NCI-H2227 (cell line): Measurements from ENCODE around the gene IGSF22.
"Not testable (repeated sequence)": the region's sequence is repeated elsewhere in the genome, so short reads cannot be mapped to it uniquely, and the experiment has no call there.

Experiments
- DNase-seq: peaks from one replicate; lab custom pipeline; 2025; ENCODE audit not compliant: unreplicated experiment; lab: John Stamatoyannopoulos, UW

IGSF22 gene

GRCh38 chr11:18692941-18693760, 32.8 kb downstream of the IGSF22 start:
- DNase-seq: no peak

DNA sequence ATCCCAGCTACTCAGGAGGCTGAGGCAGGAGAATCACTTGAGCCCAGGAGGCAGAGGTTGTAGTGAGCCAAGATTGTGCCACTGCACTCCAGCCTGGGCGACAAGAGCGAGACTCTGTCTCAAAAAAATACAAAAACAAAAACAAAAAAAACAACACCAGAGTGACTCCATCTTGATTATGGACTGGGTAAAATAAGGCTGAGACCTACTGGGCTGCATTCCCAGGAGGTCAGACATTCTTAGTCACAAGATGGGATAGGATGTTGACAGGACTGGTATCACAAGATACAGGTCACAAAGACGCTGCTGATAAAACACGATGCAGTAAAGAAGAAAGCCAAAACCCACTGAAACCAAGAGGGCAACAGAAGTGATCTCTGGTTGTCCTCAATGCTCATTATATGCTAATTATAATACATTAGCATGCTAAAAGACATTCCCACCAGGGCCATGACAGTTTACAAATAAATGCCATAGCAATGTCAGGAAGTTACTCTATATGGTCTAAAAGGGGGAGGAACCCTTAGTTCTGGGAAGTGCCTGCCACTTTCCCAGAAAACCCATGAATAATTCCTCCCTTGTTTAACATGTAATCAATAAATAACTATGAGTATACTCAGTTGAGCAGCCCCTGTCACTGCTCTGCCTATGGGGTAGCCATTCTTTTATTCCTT, 34.4 kb downstream of the IGSF22 start:
- DNase-seq: not testable (repeated sequence)

GRCh38 chr11:18684267-18684666, 41.7 kb downstream of the IGSF22 start:
- no peak for DNase-seq

DNA sequence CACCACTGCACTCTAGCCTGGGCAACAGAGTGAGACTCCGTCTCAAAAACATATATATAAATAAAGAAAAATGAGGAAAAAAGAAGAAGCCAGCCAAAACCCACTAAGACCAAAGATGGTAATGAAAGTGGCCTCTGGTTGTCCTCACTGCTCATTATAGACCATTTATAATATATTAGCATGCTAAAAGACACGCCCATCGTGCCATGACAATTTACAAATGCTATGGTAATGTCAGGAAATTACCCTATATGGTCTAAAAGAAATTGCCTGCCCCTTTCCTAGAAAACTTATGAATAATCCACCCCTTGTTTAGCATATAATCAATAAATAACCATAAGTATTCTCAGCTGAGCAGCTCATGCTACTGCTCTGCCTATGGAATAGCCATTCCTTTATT, 43.5 kb downstream of the IGSF22 start:
- DNase-seq: no peak

DNA sequence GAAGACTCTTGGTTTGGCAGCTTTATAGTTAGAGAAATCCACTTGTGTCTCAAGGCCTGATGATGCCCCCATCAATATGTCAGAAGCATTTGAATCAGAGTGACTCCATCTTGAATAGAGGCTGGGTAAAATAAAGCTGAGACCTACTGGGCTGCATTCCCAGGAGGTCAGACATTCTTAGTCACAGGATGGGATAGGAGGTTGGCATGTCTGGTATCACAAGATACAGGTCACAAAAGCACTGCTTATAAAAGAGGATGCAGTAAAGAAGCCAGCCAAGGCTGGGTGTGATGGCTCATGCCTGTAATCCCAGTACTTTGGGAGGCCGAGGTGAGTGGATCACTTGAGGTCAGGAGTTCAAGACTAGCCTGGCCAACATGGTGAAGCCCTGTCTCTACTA, 44.0 kb downstream of the IGSF22 start:
- DNase-seq: not testable (repeated sequence)

GRCh38 chr11:18677560-18677959, 48.4 kb downstream of the IGSF22 start:
- no peak for DNase-seq

DNA sequence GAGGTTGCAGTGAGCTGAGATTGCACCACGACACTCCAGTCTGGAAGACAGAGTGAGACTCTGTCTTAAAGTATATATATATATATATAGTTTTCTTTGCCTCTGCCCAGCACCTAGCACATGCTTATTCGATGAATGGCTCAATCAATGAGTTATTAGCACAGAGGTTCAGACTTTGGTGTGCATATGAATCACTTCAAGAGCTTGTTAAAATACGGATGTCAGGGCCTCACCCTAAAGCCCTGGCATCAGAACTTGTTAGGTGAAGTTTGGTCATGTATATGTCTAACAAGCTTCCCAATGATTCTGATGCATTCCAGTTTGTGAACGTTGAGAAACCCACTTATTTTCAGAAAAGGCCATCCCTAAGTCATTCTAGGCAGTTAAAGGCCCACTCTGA, 49.2 kb downstream of the IGSF22 start:
- no peak for DNase-seq

DNA sequence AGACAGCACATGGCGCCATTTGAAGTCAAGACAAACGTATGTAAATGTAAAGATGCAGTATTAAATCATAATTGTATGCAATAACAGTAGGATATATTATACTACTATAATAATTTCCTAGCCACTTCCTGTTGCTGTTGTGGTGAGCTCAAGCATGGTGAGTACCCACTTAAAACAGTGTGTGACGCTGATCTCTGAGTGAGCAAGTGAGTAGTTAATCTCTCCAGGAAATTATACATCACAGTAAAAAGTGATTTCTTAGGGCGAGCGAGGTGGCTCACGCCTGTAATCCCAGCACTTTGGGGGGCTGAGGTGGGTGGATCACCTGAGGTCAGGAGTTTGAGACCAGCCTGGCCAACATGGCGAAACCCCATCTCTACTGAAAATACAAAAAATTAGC, 53.8 kb downstream of the IGSF22 start:
- not testable (repeated sequence) for DNase-seq

DNA sequence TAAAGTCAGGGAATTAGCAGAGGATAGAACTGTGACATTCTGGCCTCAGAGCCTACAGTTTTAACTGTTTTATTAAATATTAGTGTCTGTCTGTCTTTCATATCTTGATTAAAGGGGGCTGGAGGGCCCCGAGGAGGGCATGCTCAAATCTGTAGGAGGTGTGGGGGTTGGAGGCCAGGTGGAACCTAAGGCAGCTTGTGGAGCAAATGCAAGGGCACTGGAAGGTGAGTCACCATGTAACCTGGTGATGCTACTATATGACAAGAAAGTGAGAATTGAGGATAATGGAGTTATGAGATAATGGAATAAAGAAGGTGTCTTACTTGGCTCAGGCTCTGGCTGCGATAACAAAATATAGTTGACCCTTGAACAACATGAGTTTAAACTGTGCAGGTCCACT, 54.7 kb downstream of the IGSF22 start:
- DNase-seq: no peak

GRCh38 chr11:18669711-18670110, 56.3 kb downstream of the IGSF22 start:
- DNase-seq: no peak

DNA sequence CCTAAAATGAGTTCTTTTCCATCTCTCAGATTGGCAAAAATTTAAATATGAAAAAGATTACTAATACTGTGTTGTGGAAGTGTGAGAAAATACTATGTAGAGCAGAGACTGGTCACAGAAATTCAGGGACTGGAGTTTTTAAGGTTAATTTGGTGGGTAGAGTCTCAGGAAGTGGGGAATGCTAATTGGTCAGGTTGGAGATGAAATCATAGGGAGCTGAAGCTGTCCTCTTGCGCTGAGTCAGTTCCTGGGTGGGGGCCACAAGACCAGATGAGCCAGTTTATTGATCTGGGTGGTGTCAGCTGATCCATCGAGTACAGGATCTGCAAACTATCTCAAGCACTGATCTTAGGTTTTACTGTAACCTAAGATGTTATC, 56.8 kb downstream of the IGSF22 start:
- no peak for DNase-seq

GRCh38 chr11:18668131-18668530, 57.9 kb downstream of the IGSF22 start:
- no peak for DNase-seq

DNA sequence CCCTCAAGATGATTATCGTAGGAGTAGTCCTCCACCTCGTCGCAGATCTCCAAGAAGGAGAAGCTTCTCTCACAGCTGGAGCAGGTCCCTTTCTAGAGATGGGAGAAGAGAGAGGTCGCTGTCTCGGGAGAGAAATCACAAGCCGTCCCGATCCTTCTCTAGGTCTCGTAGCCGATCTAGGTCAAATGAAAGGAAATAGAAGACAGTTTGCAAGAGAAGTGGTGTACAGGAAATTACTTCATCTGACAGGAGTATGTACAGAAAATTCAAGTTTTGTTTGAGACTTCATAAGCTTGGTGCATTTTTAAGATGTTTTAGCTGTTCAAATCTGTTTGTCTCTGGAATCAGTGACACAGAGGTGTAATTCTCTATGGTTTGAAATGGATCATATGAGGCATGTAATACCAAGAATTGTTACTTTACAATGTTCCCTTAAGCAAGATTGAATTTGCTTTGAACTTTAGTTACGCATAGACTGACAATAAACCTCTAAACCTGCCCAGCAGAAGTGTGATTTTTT, 60.6 kb downstream of the IGSF22 start:
- not testable (repeated sequence) for DNase-seq

DNA sequence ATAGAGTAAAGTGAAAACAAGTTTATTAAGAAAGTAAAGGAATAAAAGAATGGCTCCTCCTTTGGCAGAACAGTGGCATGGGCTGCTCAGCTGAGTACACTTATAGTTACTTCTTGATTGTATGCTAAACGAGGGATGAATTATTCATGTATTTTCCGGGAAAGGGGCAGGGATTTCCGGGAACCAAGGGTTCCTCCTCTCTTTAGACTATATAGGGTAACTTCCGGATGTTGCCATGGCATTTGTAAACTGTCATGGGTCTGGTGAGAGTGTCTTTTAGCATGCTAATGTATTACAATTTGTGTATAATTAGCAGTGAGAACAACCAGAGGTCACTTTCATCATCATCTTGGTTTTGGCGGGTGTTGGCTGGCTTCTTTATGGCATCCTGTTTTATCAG, 68.3 kb downstream of the IGSF22 start:
- no peak for DNase-seq
